Peyer's patch (tissue), 4 donors: ENCODE measurements around the gene MYD88. TPM values are rescaled to one million over a fixed set of nuclear protein-coding genes. Genes with fewer than 3 reads are reported as not detected.

Source experiments
- DNase-seq, 3 donors: peaks; one replicate each; pipeline ENCODE4 v3.0.0-alpha.2; 2017 to 2019
- H3K27ac ChIP-seq, 4 donors: fragments of 200-600 bp; sonication (generic); one replicate each; pipeline ENCODE4 v1.5.1; 2016 to 2019
- H3K27me3 ChIP-seq, 2 donors: fragments of 200-600 bp; sonication (generic); one replicate each; pipeline ENCODE4 v1.5.1; 2019
- H3K36me3 ChIP-seq, 3 donors: fragments of 200-600 bp; sonication (generic); one replicate each; pipeline ENCODE4 v1.5.1; 2016 to 2019
- H3K4me1 ChIP-seq, 4 donors: fragments of 200-600 bp; sonication (generic); one replicate each; pipeline ENCODE4 v1.5.1; 2016 to 2019
- H3K4me3 ChIP-seq, 4 donors: fragments of 200-600 bp; sonication (generic); 1 replicate in 3 of 4; 2 replicates in 1 of 4; pipeline ENCODE4 v1.5.1; 2016 to 2019; ENCODE audit warnings: mild to moderate bottlenecking in 1 of 4
- H3K9me3 ChIP-seq, 4 donors: fragments of 200-600 bp; sonication (generic); one replicate each; pipeline ENCODE4 v1.5.1; 2016 to 2019; ENCODE audit warnings: mild to moderate bottlenecking in 1 of 4
- CTCF ChIP-seq, 6 experiments: fragments of 450-650 bp in 4 of 6; fragments of 200-600 bp in 2 of 6; sonication (generic) in 1 of 6; IDR thresholded peaks; one replicate each; pipeline ENCODE4 v1.5.1; 2017 to 2019; ENCODE audit warnings: antibody characterized with exemption in 6 of 6, mild to moderate bottlenecking in 3 of 6, moderate library complexity in 1 of 6
- POLR2A ChIP-seq, 2 donors: fragments of 450-650 bp; IDR thresholded peaks; one replicate each; pipeline ENCODE4 v1.5.1; 2017; ENCODE audit warnings: antibody characterized with exemption in 2 of 2, mild to moderate bottlenecking in 2 of 2, moderate library complexity in 2 of 2
- total RNA-seq, 4 donors: library from RNA; depleted of rRNA; stranded (reverse); fragments of >200 nt; gene quantifications; one replicate each; pipeline ENCODE4 v1.1.0, GENCODE V29; 2016

Gene MYD88
- total RNA-seq, 4 donors from 2014 or later = 41.8 to 82.7 (median 73.8) TPM

GRCh38 chr3:38151667-38152265 is 13.3 kb downstream of the MYD88 start:
- no peaks in the 10 kb centered on the region for H3K4me1 ChIP-seq
- TF ChIP-seq POLR2A (IDR thresholded peaks at IDR 0.05) (no peak), CTCF (IDR thresholded peaks at IDR 0.05) (no peak)
- no peaks in the 10 kb centered on the region for H3K27me3 ChIP-seq
- peak in 1 of 3 donors; percentile 11 for DNase-seq
- no peaks in the 10 kb centered on the region for H3K36me3 ChIP-seq
- no peak overlapping the region for H3K4me3 ChIP-seq
- peak overlapping the region in 1 of 4 donors; percentile 47 for H3K27ac ChIP-seq
- no peaks in the 10 kb centered on the region for H3K9me3 ChIP-seq

DNA sequence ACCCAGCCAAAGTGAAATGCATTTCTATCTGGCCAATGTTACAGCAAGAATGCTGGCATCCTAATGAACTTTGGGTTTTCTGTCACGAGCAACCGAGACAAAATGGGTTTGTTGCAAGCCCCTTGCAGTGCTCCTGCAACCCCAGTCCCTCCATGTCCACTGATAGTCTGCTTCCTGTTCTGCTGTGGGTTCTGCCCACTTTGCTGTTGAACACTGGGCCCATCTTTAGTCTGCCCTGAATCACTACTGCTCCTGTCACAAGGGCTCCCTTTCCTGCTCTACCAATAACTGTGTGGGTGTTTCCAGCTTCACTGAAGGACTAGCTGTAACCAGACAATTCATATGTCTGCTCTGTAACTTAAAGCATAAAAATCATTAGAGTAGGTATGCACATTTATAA is 14.1 kb downstream of the MYD88 start:
- TF ChIP-seq CTCF (IDR thresholded peaks at IDR 0.05) = no peak
- no peak for TF ChIP-seq POLR2A (IDR thresholded peaks at IDR 0.05)
- H3K27me3 ChIP-seq = no peaks in the 10 kb centered on the region
- no peak overlapping the region for H3K27ac ChIP-seq

DNA sequence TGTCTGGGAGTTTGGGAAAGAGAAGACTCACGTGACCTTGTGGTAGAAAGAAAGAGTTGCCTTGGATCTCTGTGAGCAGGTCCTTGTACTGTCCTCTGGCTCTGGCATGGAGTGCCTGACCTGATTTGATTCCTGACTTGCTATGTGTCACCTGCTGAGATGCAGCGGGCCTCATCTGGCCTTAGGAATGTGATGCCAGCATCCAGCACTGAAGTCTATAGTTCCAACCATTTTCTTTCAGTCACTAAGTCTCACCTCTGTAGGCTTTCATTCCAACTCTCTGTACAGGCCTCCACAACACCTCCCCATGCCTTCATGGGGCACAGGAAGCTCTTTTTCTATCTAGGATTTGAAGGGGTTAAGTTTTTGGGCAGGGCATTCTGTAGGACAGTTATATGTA is 14.8 kb downstream of the MYD88 start:
- no peaks in the 10 kb centered on the region for H3K9me3 ChIP-seq
- H3K4me3 ChIP-seq = no peak overlapping the region
- no peaks in the 10 kb centered on the region for H3K36me3 ChIP-seq
- H3K4me1 ChIP-seq = no peaks in the 10 kb centered on the region
- no peaks in the 10 kb centered on the region for H3K27me3 ChIP-seq
- no peak for DNase-seq
- no peak overlapping the region for H3K27ac ChIP-seq
- no peak for TF ChIP-seq POLR2A (IDR thresholded peaks at IDR 0.05)
- no peak for TF ChIP-seq CTCF (IDR thresholded peaks at IDR 0.05)

More for the DNA sequence above, 14.1 kb downstream of the MYD88 start:
- Histone ChIP-seq H3K9me3 (no peaks in the 10 kb centered on the region), H3K36me3 (no peaks in the 10 kb centered on the region), H3K4me1 (no peaks in the 10 kb centered on the region), H3K4me3 (no peak overlapping the region)
- DNase-seq = no peak

- TF ChIP-seq CTCF (IDR thresholded peaks at IDR 0.05) (no peak), POLR2A (IDR thresholded peaks at IDR 0.05) (no peak)
- H3K4me3 ChIP-seq = no peak overlapping the region
- no peaks in the 10 kb centered on the region for H3K36me3 ChIP-seq
- H3K4me1 ChIP-seq = no peaks in the 10 kb centered on the region
- no peaks in the 10 kb centered on the region for H3K9me3 ChIP-seq
- no peaks in the 10 kb centered on the region for H3K27me3 ChIP-seq
- H3K27ac ChIP-seq = no peak overlapping the region
- DNase-seq = no peak
These were observed 15.6 kb downstream of the MYD88 start for GRCh38 chr3:38154033-38154494.

- no peak for TF ChIP-seq POLR2A (IDR thresholded peaks at IDR 0.05)
- Histone ChIP-seq H3K4me3 (no peak overlapping the region), H3K9me3 (no peaks in the 10 kb centered on the region), H3K4me1 (no peaks in the 10 kb centered on the region), H3K36me3 (no peaks in the 10 kb centered on the region), H3K27ac (no peak overlapping the region), H3K27me3 (no peaks in the 10 kb centered on the region)
- no peak for DNase-seq
These were observed 16.3 kb downstream of the MYD88 start for GRCh38 chr3:38154625-38155255.

DNA sequence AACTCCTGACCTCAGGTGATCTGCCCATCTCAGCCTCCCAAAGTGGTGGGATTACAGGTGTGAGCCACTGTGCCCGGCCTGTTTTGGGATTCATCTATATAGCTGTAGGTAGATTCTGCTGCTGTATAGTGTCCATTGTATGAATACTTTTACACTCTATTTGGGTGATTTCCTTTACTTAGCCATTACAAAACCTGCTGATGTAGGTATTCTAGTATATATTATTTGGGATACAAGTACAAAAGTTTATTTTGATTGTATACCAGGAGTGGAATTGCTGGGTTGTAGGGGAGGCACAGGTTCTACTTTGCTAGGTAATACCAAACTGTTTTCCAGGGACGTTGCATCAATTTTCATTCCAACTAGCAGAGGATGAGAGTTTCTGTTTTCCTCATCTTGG is 17.4 kb downstream of the MYD88 start:
- Histone ChIP-seq H3K27ac (no peak overlapping the region), H3K36me3 (no peaks in the 10 kb centered on the region), H3K4me1 (no peaks in the 10 kb centered on the region), H3K27me3 (no peaks in the 10 kb centered on the region), H3K9me3 (no peaks in the 10 kb centered on the region), H3K4me3 (no peak overlapping the region)
- TF ChIP-seq CTCF (IDR thresholded peaks at IDR 0.05) (no peak), POLR2A (IDR thresholded peaks at IDR 0.05) (no peak)
- no peak for DNase-seq
